ENCODE measurements around the gene TUSC2.

TUSC2 gene

GRCh38 chr3:50327943-50328691 lies at the start of gene TUSC2:
Gene TUSC2 (minus strand): TSS chr3:50328223. CDS start chr3:50328099, 124 bp downstream.
- peak; percentile 89 for DNase-seq (ENCODE audit: low read depth)
- no peak for TF ChIP-seq CTCF (IDR thresholded peaks at IDR 0.05; ENCODE audit: low read depth, low read length, missing control alignments)
- H3K4me3 ChIP-seq (ENCODE audit: low read depth, low read length), result peak within 1 kb of the TSS; percentile 89

GRCh38 chr3:50375258-50375931 lies 47.4 kb upstream of the TUSC2 start:
- H3K4me3 ChIP-seq (ENCODE audit: low read depth, low read length), result no peak overlapping the region
- no peak for DNase-seq (ENCODE audit: low read depth)

GRCh38 chr3:50374363-50375257 lies 46.6 kb upstream of the TUSC2 start:
- DNase-seq (ENCODE audit: low read depth), result no peak
- H3K4me3 ChIP-seq (ENCODE audit: low read depth, low read length), result no peak overlapping the region
- TF ChIP-seq CTCF (IDR thresholded peaks at IDR 0.05; ENCODE audit: low read depth, low read length, missing control alignments), result no peak

More at GRCh38 chr3:50375258-50375931, 47.4 kb upstream of the TUSC2 start:
- peak; percentile 25 for TF ChIP-seq CTCF (IDR thresholded peaks at IDR 0.05; ENCODE audit: low read depth, low read length, missing control alignments)

- TF ChIP-seq CTCF (IDR thresholded peaks at IDR 0.05; ENCODE audit: low read depth, low read length, missing control alignments), result no peak
- no peak for DNase-seq (ENCODE audit: low read depth)
- H3K4me3 ChIP-seq (ENCODE audit: low read depth, low read length), result no peak overlapping the region
Measured at GRCh38 chr3:50373146-50374051, 45.4 kb upstream of the TUSC2 start.

GRCh38 chr3:50372349-50372748 lies 44.3 kb upstream of the TUSC2 start:
- H3K4me3 ChIP-seq (ENCODE audit: low read depth, low read length), result no peak overlapping the region
- no peak for DNase-seq (ENCODE audit: low read depth)
- no peak for TF ChIP-seq CTCF (IDR thresholded peaks at IDR 0.05; ENCODE audit: low read depth, low read length, missing control alignments)

- H3K4me3 ChIP-seq (ENCODE audit: low read depth, low read length), result no peak overlapping the region
- no peak for TF ChIP-seq CTCF (IDR thresholded peaks at IDR 0.05; ENCODE audit: low read depth, low read length, missing control alignments)
- no peak for DNase-seq (ENCODE audit: low read depth)
Measured at GRCh38 chr3:50371133-50371685, 43.2 kb upstream of the TUSC2 start.
